ENCODE data around the gene NINL.

GRCh38 chr20:25408170-25408547, 177.2 kb downstream of the NINL start:
- TF ChIP-seq, protein P1, sequence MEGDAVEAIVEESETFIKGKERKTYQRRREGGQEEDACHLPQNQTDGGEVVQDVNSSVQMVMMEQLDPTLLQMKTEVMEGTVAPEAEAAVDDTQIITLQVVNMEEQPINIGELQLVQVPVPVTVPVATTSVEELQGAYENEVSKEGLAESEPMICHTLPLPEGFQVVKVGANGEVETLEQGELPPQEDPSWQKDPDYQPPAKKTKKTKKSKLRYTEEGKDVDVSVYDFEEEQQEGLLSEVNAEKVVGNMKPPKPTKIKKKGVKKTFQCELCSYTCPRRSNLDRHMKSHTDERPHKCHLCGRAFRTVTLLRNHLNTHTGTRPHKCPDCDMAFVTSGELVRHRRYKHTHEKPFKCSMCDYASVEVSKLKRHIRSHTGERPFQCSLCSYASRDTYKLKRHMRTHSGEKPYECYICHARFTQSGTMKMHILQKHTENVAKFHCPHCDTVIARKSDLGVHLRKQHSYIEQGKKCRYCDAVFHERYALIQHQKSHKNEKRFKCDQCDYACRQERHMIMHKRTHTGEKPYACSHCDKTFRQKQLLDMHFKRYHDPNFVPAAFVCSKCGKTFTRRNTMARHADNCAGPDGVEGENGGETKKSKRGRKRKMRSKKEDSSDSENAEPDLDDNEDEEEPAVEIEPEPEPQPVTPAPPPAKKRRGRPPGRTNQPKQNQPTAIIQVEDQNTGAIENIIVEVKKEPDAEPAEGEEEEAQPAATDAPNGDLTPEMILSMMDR (IDR thresholded peaks at IDR 0.05; ENCODE audit: low read depth, low read length, poor library complexity, severe bottlenecking) = no peak
- TF ChIP-seq EZH2phosphoT487 (IDR thresholded peaks at IDR 0.05; ENCODE audit: borderline replicate concordance, low read length) = no peak

Data from DOHH2 (cell line).